Stimulated activated memory B cell treated with anti-CD40 and anti-IgM and Interleukin-4, amounts not matched to agents 10 μg/mL and 1 μg/mL and 100 μg/mL, for 72 hours (primary cell): ENCODE measurements around the gene FAM219A.

Source experiments
- ATAC-seq: fragments of 150-1000 bp; cut with Tn5 transposase; 2 replicates; pipeline ENCODE4 v1.10.0; 2021
- H3K27ac Mint-ChIP-seq: one replicate; pipeline ENCODE4 v1.8.0; 2022; ENCODE audit warnings: mild to moderate bottlenecking, mixed read lengths
- H3K27me3 Mint-ChIP-seq: one replicate; pipeline ENCODE4 v1.8.0; 2022; ENCODE audit warnings: mixed read lengths
- H3K36me3 Mint-ChIP-seq: one replicate; pipeline ENCODE4 v1.8.0; 2022; ENCODE audit warnings: mixed read lengths
- H3K4me1 Mint-ChIP-seq: one replicate; pipeline ENCODE4 v1.8.0; 2022; ENCODE audit warnings: mixed read lengths
- H3K4me3 Mint-ChIP-seq: one replicate; pipeline ENCODE4 v1.8.0; 2022; ENCODE audit warnings: mild to moderate bottlenecking, moderate library complexity, mixed read lengths
- H3K9me3 Mint-ChIP-seq: one replicate; pipeline ENCODE4 v1.8.0; 2022; ENCODE audit warnings: mixed read lengths

Gene FAM219A

DNA sequence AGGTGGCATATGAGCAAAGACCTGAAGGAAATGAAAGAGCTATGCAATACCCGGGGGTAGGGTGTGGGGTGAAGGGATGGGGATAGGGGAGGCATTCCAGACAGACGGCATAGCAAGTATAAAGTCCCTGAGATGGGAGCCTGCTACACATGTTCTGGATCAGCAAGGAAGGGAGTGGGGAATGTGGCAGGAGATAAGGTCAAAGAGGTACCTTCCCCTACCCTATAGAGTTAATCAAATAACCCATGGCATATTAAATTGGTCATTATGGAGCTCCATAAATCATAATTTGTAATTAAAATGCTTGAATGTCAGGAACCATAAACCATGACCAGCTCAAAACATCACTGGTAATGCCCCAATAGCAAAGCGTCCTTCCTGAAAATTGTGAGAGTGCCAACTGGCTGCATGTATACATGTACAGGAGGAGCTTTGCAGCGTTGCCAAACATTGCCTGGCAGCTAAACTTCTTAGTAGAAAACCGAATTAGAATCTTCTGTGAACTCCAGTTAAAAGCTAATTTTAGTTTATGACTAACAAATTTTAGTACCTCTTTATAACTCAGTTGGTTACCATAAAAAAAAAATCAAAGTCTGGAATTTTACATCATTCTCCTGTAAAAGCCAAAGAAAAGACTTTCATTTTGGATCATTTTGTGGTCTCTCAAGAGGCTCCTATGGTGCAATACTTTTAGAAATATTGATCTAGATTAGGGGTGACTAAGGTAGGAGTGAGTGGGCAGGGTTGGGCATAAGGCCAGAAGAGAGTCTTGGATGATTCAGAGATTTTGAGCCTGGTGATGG, 4.9 kb upstream of the FAM219A start:
- no peak for ATAC-seq
- Mint-ChIP-seq H3K4me1 (peaks cover 17% of the 10 kb centered on the region), H3K36me3 (no peaks in the 10 kb centered on the region), H3K27me3 (peaks cover 9% of the 10 kb centered on the region), H3K4me3 (no peak overlapping the region), H3K27ac (no peak overlapping the region), H3K9me3 (no peaks in the 10 kb centered on the region)

DNA sequence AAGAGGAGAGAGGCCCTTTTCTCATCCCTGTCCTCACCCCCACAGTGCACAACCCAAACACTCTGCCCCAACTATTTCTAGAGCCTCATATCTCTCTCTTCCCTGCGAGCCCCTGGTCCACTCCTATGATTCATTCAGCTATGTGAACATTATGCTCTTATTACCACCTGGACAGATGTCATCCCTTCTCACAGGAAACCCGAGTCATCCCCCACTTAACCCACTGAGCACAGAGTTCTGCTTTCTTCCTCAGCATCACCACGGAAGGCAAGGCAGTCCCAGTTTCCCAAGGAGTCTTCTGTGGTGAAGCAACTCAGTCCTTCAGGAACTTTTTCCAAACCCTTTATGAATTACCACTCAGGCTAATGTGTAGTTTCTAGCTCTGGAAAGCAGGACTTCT, 1.6 kb upstream of the FAM219A start:
- Mint-ChIP-seq H3K4me1 (peaks cover 31% of the 10 kb centered on the region), H3K27ac (no peak overlapping the region), H3K27me3 (peaks cover 9% of the 10 kb centered on the region), H3K9me3 (no peaks in the 10 kb centered on the region), H3K36me3 (no peaks in the 10 kb centered on the region), H3K4me3 (no peak overlapping the region)
- ATAC-seq = no peak

DNA sequence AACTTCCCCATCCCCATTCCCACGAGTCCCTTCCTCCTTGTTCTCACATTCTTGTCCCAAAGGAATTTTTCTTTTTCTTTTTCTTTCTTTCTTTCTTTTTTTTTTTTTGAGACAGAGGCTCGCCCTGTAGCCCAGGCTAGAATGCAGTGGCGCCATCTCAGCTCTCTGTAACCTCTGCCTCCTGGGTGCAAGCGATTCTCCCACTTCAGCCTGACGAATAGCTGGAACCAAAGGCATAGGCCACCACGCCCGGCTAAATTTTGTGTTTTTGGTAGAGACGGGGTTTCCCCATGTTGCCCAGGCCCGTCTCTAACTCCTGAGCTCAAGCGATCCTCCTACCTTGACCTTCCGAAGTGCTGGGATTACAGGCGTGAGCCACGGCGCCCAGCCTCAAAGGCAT, 986 bp upstream of the FAM219A start:
- Mint-ChIP-seq H3K36me3 (no peaks in the 10 kb centered on the region), H3K27ac (no peak overlapping the region), H3K4me3 (peak overlapping the region; percentile 87), H3K27me3 (peaks cover 9% of the 10 kb centered on the region), H3K4me1 (peaks cover 34% of the 10 kb centered on the region), H3K9me3 (no peaks in the 10 kb centered on the region)
- ATAC-seq = no peak

DNA sequence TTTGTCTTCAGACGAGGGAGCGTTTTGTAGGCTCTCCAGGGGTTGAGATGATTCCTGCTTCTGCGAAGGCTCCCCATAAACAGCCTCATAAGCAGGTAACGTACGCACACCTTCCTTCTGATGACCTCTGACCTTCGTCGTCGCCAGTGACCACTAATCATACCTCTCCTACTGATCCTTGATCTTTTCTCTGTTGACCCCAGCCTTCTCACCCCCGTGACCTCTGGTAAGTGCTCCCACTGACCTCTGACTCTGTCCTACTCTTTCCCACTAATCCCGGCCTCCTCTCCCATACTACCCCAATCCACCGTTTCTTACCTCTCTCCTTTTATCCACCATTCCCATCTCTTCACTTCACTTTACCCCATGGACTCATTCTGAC, 580 bp upstream of the FAM219A start:
- Mint-ChIP-seq H3K27me3 (peaks cover 9% of the 10 kb centered on the region), H3K4me1 (peaks cover 34% of the 10 kb centered on the region), H3K4me3 (peak overlapping the region; percentile 87), H3K27ac (no peak overlapping the region), H3K9me3 (no peaks in the 10 kb centered on the region), H3K36me3 (no peaks in the 10 kb centered on the region)
- ATAC-seq = no peak

DNA sequence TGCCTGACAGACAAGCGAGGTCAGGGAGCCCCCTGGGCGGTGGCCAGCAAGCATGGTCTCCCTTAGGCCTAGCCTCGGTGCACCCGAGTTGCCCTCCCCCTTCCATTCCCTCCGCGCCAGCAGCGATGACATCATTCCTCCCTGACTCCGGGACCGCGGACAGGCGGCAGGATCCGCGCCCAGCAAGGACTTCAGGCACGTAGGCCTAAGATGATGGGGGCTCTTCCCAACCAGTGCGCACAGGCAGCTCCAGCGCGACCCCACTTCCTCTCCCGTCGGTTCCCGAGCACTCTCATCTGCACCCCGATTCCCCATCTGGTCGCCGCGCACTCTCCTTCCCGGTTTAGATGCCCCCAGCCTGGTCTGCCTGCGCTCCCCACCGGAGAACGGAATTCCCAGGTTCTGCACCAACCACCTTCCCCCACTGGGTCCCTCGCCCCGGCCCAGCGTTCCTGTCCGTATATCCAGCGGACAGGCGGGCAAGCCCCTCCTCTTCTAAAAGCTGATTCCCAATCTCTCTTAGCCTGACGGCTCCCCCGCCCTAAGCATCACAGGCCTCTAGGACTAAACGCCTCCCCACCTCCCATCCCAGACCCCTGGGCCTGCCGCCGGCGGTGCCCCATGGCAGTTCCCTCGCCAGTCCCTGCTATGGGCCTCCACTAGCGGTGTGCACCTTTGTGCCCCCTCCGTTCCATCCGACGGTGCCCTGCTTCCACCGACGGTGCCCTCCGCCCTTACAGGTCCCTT, 931 bp downstream of the FAM219A start:
- H3K9me3 Mint-ChIP-seq = no peaks in the 10 kb centered on the region
- H3K27me3 Mint-ChIP-seq = peaks cover 9% of the 10 kb centered on the region
- peak overlapping the region; percentile 68 for H3K27ac Mint-ChIP-seq
- peak; percentile 3 for ATAC-seq
- H3K4me1 Mint-ChIP-seq = peaks cover 43% of the 10 kb centered on the region
- H3K36me3 Mint-ChIP-seq = peaks cover 7% of the 10 kb centered on the region
- H3K4me3 Mint-ChIP-seq = peak overlapping the region; percentile 87

DNA sequence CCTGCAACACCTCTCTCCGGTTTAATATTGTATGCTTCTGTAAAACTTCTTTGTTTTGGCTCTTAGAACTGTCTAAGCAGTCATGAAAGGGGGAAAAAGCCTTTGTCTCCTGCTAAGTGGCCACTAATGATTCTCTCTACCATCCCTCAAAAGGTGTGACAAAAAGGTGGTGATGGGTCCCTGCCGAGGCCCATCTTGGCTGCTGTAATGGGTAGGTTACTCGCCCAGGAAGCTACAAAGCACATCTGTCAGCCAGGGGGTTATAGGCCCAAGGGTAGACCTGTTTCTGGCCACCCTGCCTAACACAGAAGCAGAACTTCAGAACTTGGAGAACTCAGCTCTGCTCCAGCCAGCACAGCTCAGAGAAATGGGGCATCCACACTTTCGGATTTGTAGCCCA, 1.6 kb downstream of the FAM219A start:
- H3K4me3 Mint-ChIP-seq = peak overlapping the region; percentile 87
- peaks cover 9% of the 10 kb centered on the region for H3K27me3 Mint-ChIP-seq
- H3K36me3 Mint-ChIP-seq = peaks cover 9% of the 10 kb centered on the region
- no peak overlapping the region for H3K27ac Mint-ChIP-seq
- ATAC-seq = no peak
- peaks cover 46% of the 10 kb centered on the region for H3K4me1 Mint-ChIP-seq
- no peaks in the 10 kb centered on the region for H3K9me3 Mint-ChIP-seq

DNA sequence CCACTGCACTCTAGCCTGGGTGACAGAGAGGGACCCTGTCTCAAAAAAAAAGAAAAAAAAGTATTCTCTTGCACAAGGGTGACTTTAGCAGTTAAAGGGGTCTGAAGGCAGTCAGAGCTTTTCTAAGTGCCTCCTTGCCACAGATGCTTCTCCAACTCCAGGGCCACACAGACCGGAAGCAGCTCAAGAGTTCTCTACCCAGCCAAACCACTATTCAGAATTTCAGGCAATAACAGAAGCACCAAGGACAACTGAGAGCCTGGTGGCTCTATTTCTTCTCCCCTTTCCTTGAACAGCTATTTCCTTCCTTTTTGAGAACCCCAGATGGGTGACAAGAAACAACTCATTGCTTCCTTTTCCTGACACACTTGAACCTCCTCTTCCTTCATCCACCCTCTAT, 2.2 kb downstream of the FAM219A start:
- Mint-ChIP-seq H3K27me3 (peaks cover 9% of the 10 kb centered on the region), H3K27ac (no peak overlapping the region), H3K36me3 (peaks cover 13% of the 10 kb centered on the region), H3K9me3 (no peaks in the 10 kb centered on the region), H3K4me3 (no peak overlapping the region), H3K4me1 (peaks cover 52% of the 10 kb centered on the region)
- ATAC-seq = no peak

DNA sequence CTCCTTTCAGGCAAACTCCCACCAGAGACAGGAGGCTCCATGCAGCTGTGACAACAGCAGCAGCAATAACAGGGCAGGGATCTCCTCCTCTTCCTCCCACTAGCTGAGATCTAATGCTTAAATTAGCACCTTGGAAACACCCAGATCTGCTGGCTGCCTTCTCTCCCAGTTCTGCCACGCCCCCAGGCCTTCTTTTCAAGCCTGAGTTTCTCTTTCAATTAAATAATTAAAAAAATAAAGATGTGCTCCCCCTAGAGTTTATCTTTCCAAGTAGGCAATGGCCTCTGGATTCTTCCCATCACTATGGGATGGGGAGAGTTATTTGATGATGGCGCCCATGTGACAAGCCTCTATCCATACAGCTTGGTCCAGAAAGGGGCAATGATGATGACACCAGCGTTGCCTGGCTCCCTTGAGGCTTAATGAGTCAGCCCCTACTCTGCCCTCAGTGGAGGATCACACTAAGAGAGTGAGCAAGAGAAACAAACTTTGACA, 3.8 kb downstream of the FAM219A start:
- Mint-ChIP-seq H3K27ac (no peak overlapping the region), H3K9me3 (no peaks in the 10 kb centered on the region), H3K4me3 (no peak overlapping the region), H3K4me1 (peaks cover 50% of the 10 kb centered on the region), H3K36me3 (peaks cover 16% of the 10 kb centered on the region), H3K27me3 (peaks cover 8% of the 10 kb centered on the region)
- no peak for ATAC-seq

DNA sequence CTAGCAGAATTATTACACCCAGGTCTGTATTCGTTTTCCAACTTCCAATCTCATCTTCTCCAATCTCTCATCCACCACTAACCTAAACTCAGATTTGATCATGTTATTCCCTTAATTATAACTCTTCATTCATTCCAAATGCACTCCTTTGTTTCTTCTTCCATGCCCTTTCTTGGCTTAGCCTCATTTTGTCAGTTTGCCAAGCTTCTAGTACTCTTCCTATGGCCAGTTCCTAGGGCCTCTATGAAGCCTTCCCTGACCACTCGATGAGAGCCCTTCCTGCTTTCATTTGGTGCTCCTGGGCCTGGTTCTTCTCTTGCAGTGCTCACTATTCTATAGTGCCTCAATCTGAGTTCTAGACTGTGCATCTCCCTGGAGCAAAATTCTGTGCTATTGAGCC, 5.8 kb downstream of the FAM219A start:
- ATAC-seq = no peak
- peaks cover 16% of the 10 kb centered on the region for H3K36me3 Mint-ChIP-seq
- H3K4me3 Mint-ChIP-seq = no peak overlapping the region
- no peaks in the 10 kb centered on the region for H3K9me3 Mint-ChIP-seq
- no peak overlapping the region for H3K27ac Mint-ChIP-seq
- H3K27me3 Mint-ChIP-seq = no peaks in the 10 kb centered on the region
- H3K4me1 Mint-ChIP-seq = peaks cover 36% of the 10 kb centered on the region

DNA sequence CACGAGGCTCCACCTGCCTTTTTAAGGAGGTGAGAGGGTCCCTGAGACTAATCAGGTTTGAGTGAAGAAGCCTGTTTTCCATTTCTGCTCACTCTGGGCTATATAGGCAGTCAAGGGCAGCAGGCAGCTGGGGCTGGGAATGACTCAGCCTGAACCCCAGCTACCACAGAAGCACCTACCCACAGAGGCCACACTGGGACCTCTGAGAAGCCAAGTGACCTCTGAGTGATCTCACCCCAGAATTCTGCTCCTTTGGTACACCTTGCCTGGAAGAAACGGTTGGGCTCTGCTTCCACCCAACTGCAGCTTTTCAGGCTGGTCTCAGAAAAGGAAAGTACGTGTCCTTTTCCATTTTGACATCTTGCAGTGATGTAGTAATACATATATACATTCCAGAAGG, 6.8 kb downstream of the FAM219A start:
- Mint-ChIP-seq H3K27ac (no peak overlapping the region), H3K9me3 (no peaks in the 10 kb centered on the region), H3K27me3 (no peaks in the 10 kb centered on the region), H3K4me3 (no peak overlapping the region), H3K36me3 (peaks cover 16% of the 10 kb centered on the region), H3K4me1 (peaks cover 28% of the 10 kb centered on the region)
- ATAC-seq = peak; percentile 90

DNA sequence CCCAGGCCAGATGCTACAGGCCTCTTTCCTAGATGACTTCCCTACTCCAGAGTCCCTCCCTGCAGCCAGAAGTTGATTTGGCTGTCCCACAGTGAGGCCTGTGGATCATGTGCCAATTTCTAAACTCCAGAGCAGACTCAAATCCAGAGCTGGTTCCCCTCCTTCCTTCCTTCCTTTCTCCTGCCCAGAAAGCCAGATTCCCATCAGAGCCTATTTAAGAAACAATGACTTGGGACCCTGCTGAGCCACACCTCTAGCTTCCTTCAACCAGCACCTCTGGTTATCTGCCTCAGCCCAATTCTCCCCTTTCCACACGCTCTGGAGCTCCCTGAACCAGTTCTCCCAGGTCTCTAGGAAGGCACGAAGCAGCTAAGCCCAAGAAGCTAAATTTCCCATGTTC, 7.2 kb downstream of the FAM219A start:
- Mint-ChIP-seq H3K9me3 (no peaks in the 10 kb centered on the region), H3K4me1 (peaks cover 28% of the 10 kb centered on the region), H3K27me3 (no peaks in the 10 kb centered on the region), H3K4me3 (no peak overlapping the region), H3K36me3 (peaks cover 16% of the 10 kb centered on the region), H3K27ac (no peak overlapping the region)
- ATAC-seq = no peak

DNA sequence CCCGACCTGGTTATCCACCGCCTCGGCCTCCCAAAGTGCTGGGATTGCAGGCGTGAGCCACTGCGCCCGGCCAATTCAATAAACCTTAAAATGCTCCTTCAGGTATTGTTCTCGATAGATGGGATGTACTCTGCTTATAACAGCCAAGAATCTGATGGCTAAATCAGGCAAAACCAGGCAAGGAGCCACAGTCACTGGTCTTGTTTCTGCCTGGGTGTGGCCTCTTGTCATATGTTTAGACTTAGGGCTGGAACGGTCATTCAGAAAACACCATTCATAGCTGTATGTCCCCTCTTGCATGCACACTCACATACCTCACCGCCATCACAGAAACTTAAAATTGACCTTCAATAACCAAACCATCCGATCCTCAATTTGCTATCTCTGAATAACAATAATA, 7.7 kb downstream of the FAM219A start:
- peaks cover 28% of the 10 kb centered on the region for H3K4me1 Mint-ChIP-seq
- no peak for ATAC-seq
- H3K4me3 Mint-ChIP-seq = no peak overlapping the region
- no peaks in the 10 kb centered on the region for H3K27me3 Mint-ChIP-seq
- no peaks in the 10 kb centered on the region for H3K9me3 Mint-ChIP-seq
- H3K36me3 Mint-ChIP-seq = peaks cover 16% of the 10 kb centered on the region
- H3K27ac Mint-ChIP-seq = no peak overlapping the region

DNA sequence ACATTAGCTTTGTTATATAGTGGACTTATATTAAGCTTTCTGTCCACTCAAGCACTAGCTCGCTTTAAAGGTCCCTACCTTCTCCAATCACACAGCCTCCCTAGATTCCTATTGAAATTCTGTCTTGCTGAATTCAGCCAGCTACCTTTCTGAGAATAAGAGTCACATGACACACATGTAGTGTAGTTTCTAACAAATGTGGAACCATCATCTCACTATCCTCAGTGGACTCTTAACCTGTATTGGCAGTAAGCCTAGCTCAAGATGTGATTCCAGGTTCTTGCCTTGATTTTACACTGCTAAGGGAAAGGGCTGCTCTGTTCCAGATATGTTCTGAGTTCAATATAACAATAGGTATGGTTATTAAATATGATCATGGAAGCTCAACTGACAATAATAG, 11.4 kb downstream of the FAM219A start:
- no peaks in the 10 kb centered on the region for H3K27me3 Mint-ChIP-seq
- H3K36me3 Mint-ChIP-seq = peaks cover 6% of the 10 kb centered on the region
- ATAC-seq = no peak
- H3K27ac Mint-ChIP-seq = no peak overlapping the region
- no peaks in the 10 kb centered on the region for H3K9me3 Mint-ChIP-seq
- H3K4me3 Mint-ChIP-seq = no peak overlapping the region
- H3K4me1 Mint-ChIP-seq = peaks cover 19% of the 10 kb centered on the region

DNA sequence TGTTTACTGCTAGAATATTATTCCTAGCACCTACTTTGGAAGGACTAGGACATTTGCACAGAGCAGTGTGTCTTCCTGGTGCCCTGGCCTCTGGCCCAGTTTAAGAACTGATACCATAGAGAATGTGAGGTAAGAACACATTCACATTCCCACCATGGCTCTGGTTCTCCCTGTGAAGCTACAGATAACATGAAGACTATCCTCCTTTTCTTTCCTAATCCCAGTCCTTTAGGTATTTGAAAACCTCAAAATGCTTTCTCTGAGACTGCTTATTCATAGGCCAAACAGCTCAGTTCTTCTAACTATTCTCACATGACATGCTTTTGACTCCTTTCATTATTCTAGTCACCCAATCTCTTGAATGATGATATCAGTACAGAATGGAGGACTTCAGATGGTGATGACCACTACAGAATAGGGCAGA, 11.9 kb downstream of the FAM219A start:
- Mint-ChIP-seq H3K36me3 (peaks cover 6% of the 10 kb centered on the region), H3K4me1 (peaks cover 15% of the 10 kb centered on the region)

DNA sequence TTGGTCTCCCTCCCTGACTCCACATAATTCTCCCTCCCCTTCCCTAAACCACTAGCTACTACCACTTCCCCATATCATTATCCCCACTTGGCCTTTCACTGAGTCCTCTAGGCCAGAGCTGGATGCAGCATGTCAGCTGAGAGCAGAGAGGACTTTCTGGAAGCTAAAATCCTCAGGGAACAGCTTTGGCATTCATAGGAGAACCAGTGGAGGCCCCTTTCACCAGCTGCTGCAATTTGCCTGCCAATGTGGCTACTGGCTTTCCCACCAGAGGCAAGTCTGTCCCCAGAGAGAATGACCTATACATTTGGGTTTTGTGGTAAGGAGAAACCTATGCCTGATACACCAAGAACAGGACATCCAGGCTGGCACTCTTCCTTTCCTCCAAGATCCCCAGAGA, 14.4 kb downstream of the FAM219A start:
- Mint-ChIP-seq H3K4me1 (peaks cover 7% of the 10 kb centered on the region), H3K27me3 (no peaks in the 10 kb centered on the region), H3K4me3 (no peak overlapping the region), H3K9me3 (no peaks in the 10 kb centered on the region), H3K27ac (no peak overlapping the region), H3K36me3 (no peaks in the 10 kb centered on the region)
- ATAC-seq = no peak

More for the DNA sequence above, 11.9 kb downstream of the FAM219A start:
- no peak overlapping the region for H3K27ac Mint-ChIP-seq
- H3K4me3 Mint-ChIP-seq = no peak overlapping the region
- no peaks in the 10 kb centered on the region for H3K27me3 Mint-ChIP-seq
- no peak for ATAC-seq
- no peaks in the 10 kb centered on the region for H3K9me3 Mint-ChIP-seq

DNA sequence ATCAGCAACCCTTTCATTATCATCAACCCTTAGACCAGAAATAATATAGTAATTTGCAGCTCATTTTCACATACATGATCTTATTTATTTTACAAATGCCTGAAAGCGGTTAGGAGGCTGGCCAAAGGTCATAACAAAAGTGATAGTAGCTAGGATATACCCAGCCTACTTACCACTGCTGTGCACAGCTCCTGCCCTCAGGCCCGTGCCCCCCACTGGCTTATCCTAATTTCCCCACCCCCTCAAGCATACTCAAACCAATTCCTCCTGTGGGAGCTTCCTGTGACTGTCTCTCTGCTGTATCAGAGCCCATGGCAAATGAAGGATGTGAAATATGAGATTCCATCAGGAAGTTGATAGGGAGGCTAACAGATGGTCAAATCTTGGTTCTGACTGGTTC, 14.8 kb downstream of the FAM219A start:
- no peaks in the 10 kb centered on the region for H3K36me3 Mint-ChIP-seq
- no peaks in the 10 kb centered on the region for H3K9me3 Mint-ChIP-seq
- no peak overlapping the region for H3K27ac Mint-ChIP-seq

More for the DNA sequence above, 14.8 kb downstream of the FAM219A start:
- Mint-ChIP-seq H3K4me3 (no peak overlapping the region), H3K4me1 (peaks cover 7% of the 10 kb centered on the region), H3K27me3 (no peaks in the 10 kb centered on the region)
- no peak for ATAC-seq
